Activated CD4-positive, alpha-beta T cell treated with anti-CD3 and anti-CD28 coated beads, Interleukin-10, Interleukin-2, amounts not matched to agents 100 ng/mL and 50 ng/mL, durations not matched to agents 16 hours and 8 hours (primary cell): ENCODE measurements around the gene GGT6.

ENCODE experiments used
- DNase-seq: peaks from one replicate; pipeline ENCODE4 v3.0.0-alpha.2; 2020

The GGT6 gene

GRCh38 chr17:4550534-4551039, 9.8 kb downstream of the GGT6 start:
- DNase-seq: no peak

DNA sequence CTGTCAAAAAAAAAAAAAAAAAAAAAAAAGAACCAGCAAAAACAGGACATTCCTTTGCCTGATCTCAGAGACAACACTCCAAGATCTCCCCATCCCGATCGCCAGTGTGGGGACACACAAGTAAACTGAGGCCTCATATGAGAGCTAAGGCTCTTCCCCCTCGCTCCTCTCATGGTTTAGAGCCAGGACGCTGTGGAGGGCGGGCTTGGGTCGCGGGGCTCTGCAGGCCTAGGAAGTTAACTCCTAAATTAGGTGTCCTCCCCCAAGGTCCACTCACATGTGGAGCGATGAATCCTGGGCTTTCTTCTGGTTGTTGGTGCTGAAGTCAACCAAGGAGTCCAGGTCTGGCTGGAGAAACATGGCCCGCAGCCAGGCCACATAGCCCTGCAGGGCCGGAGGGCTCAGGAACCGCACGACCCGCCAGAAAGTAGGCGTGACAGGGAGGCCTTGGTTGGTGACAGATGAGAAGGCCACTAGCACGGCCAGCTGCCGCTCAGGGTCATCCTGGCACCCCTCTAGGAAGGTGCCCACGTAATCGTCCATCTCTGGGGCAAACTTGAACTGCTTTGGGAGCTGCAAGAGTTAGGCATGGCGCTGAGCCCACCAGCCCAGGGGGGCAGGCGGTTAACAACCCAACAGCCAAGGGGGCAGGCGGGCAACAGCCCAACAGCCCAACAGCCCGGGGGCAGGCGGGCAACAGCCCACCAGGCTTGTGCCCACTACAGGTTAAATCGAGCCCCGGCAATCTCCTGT, 10.4 kb downstream of the GGT6 start:
- DNase-seq: no peak

DNA sequence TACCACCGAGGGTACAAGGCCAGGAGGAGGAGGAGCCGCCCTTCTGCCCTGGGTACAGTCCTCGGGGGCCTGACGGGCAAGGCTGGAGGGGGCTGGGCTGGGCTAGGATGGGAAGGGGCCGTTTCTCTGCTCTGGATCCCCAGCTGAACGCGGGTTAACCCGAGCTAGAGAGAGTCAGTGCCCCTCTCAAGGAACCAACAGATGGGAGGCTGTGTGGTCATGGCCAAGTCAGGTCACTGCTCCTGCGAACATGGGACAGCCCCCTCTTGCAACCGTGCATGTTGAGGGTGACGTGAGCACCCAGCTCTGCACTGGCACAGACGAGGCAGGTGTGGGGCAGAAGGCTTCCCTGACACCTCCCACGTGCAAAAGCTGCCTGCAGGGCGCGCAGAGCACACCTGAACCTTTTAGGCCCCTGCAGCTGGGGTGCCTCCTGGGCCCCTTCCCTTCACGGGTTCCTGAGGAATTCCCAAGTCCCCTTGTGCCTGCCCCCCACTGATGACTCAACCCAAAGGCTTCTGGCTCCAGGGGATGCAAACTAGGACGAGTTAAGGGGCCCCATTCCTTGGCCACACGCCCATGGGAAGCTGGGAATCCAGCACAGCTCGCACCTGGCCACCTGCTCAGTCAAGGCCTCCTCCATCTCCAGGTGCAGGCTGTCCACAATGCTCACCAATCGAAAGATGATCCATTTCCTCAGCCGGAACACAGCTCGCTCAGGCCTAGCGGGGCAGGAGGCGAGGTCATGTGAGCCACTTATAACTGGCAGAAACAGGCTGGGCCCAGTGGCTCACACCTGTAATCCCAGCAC, 11.5 kb downstream of the GGT6 start:
- no peak for DNase-seq

GRCh38 chr17:4548061-4548461, 12.3 kb downstream of the GGT6 start:
- no peak for DNase-seq

GRCh38 chr17:4547118-4547906, 13.1 kb downstream of the GGT6 start:
- DNase-seq: no peak

- DNase-seq: no peak
Measured at GRCh38 chr17:4545217-4545951, 15.0 kb downstream of the GGT6 start.

- no peak for DNase-seq
Measured at GRCh38 chr17:4544951-4545216, 15.5 kb downstream of the GGT6 start.

DNA sequence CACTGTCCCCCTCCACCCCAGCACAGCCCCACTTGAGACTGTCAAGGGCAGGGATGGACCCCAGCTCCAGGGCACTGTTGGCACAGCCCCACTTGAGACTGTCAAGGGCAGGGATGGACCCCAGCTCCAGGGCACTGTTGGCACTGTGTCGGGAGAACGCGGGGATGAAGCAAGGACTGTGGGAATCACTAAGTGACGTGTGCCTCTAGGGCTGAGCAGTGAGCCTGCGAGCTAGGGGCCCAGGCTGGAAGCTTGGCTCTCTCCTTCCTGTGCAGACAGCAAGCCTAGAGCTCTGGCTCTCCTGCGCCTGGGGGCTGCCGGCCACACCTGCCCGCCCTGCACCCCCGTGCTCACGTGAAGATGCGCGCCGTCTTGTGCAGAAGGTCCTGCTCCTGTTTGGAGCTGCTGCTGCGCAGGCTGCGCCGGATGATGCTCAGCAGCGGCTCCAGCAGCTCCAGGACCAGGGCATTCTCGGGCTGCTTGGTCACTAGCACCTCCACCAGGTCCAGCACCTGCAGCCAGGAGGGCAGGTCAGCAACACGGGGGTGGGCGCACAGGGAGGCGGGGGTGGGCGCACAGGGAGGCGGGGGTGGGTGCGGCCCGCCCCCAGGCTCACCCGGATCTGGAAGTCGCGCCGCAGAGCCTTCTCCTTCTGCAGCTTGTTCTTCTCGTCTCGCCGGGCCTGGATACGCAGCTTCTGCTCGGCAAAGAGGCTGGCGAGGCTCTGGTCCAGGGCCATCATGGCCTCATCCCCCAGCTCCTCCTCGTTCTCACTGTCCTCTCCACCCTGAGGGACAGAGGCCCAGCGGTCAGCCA, 16.0 kb downstream of the GGT6 start:
- no peak for DNase-seq

DNA sequence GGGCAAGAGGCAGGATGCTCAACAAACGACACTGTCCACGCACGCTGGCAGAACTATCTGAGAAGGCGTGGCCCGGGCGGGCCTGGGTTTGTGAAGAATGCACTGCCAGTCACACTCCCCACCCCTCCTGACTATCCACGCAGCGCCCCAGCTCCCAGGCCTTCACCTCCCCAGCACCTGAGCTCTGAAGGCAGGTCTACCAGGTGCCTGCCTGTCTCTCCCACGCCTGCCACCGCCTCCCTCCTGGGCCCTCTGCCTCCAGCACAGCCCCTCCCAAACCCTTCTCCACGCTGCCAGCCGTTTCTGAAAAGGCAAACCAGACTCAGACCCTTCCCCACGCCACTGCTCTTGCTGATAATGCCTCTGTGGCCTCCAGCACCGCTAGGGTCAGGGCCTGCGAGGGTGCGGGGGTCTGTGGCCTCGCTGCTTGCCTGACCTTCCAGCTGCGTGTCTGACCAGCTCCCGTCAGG, 16.8 kb downstream of the GGT6 start:
- DNase-seq: no peak

- DNase-seq: no peak
Measured at GRCh38 chr17:4542726-4543191, 17.6 kb downstream of the GGT6 start.

- DNase-seq: no peak
Measured at GRCh38 chr17:4542003-4542725, 18.2 kb downstream of the GGT6 start.

DNA sequence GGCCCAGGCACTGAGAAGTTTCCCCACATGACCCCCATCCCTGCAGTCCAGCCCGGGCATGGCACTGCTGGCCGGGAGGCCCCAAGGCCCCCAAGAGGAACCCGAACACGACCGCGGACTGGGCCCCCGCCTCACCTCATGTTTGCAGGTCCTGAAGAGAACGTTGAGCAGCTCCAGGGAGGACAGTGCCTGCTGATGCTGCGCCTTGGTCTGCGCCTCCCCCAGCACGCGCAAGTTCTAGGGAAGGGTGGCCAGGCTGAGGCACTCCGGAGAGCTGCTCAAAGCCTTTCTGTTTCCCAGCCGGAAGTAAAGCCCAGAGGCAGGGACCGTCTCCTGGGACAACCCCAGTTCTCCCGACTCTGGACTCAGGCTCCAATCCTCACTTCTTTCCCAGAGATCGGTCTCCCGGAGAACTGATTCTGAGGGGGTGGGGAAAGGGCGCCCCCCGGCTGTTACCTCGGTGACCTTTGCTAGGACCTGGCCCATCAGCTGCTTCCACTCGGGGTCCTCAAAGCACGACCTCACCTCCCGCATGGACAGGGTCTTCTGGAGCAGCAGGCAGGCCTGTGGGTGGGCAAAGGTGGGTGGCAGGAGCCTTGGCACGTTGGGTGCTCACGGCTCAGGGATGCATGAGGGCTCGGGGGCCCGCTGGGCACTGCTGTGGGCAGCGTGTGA, 18.9 kb downstream of the GGT6 start:
- no peak for DNase-seq

DNA sequence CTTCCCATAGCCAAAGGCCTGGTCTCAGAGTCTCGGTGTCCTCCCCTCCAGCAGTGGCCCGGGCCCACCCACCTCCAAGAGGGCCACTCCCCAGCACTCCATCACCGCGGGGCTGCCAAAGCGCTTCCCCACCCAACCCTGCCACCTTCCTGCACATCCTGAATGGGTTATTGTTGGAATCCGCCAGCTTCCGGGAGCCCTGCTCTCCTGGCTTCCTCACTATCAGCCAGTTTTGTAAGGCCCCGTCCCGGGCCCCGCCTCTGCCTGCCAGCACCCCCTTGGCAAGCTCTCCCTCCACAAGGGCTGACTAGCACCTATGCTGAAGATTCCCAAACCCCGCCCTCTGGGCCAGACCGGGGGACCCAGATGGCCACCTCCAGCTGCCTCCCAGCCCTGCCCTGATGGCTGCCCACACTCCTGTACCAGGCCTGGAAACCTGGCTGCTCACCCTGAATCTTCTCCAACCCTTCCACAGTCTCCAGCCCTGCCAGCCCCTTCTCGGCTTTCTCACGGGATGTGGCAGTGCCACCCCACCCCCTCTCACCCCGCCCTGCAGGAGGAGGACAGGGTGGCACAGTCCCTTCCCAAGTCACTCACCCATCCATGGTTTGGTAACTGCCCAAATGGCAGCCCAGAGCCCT, 19.6 kb downstream of the GGT6 start:
- DNase-seq: no peak

GRCh38 chr17:4540224-4540651, 20.1 kb downstream of the GGT6 start:
- DNase-seq: no peak

DNA sequence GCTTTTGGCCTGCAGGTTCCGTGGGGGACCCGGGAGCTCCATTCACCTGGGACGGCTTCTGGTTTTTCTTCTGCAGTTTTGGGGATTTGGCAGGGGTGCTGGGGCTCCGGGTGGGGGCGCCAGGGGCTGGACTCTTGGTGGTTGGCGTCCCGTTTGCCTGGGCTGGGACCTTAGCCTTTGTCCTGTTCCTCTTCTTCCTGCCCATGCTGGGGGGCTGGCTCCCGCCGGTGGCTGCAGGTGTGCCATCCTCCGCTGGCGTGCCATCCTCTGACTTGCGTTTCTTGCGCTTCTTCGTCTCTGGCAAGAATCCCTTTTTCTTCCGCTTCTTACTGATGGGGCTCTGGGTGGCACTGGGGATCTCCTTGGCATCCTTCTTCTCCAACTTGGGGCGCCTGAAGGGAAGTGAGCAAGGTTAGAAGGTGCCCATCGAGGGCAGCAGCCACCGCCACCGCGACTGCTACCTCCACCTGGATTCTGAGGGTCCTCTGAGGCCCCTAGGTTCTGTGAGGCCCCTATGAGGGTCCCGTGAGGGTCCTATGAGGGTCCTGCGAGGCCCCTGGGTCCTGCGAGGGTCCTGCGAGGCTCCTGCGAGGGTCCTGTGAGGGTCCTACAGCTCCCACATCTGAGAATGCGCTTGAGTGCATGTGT, 20.7 kb downstream of the GGT6 start:
- no peak for DNase-seq

DNA sequence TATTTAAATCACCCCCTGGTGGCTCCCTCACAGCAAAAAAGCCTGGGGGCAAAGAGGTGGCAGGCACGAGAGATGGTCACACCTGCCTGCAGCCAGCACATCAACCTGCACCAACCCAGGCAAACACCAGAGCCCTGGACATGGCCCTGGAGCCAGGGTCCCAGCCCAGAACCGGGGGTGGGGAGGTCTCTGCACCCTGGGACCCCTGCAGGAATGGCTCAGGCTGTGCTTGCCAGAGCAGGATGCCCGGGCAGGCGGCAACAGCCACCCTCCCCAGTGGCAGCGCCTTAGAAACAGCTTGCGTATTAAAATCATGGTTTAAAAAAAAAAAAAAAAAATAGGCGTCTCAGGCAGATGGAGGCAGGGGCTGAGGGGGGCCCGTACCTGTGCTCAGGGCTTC, 21.4 kb downstream of the GGT6 start:
- no peak for DNase-seq

GRCh38 chr17:4538236-4539002, 22.0 kb downstream of the GGT6 start:
- no peak for DNase-seq

GRCh38 chr17:4537451-4538235, 22.7 kb downstream of the GGT6 start:
- DNase-seq: no peak
